HG02763 (cell line): ENCODE data around the gene TARBP1.
"Not testable (repeated sequence)": the region's sequence is repeated elsewhere in the genome, so short reads cannot be mapped to it uniquely, and the experiment has no call there.

Experiments
- ATAC-seq: cut with Tn5 transposase; IDR thresholded peaks from one replicate; pipeline ENCODE4 v1.9.1; 2021; ENCODE audit warnings: mild to moderate bottlenecking, moderate library complexity; ENCODE audit not compliant: unreplicated experiment

The TARBP1 gene

GRCh38 chr1:234361102-234361603, 117.8 kb downstream of the TARBP1 start:
- ATAC-seq = no peak

- ATAC-seq = no peak
These were observed 121.1 kb downstream of the TARBP1 start for GRCh38 chr1:234357831-234358230.

- ATAC-seq = not testable (repeated sequence)
These were observed 122.2 kb downstream of the TARBP1 start for GRCh38 chr1:234356615-234357269.

GRCh38 chr1:234355782-234356510, 123.0 kb downstream of the TARBP1 start:
- ATAC-seq = no peak

GRCh38 chr1:234348964-234349363, 130.0 kb downstream of the TARBP1 start:
- ATAC-seq = no peak

- no peak for ATAC-seq
These were observed 133.7 kb downstream of the TARBP1 start for GRCh38 chr1:234345237-234345636.

- no peak for ATAC-seq
These were observed 136.2 kb downstream of the TARBP1 start for GRCh38 chr1:234342774-234343173.
